Neural cell (in vitro differentiated cells): ENCODE results near the gene FXYD6. TPM values are rescaled to one million over a fixed set of nuclear protein-coding genes. Genes with fewer than 3 reads are reported as not detected.

Experiments
- H2AFZ ChIP-seq: fragments of 200-600, 300-800 bp; sonication (generic), shearing (Covaris generic); 2 replicates; pipeline ENCODE4 v1.6.0; 2014; ENCODE audit warnings: low read depth, mild to moderate bottlenecking, antibody characterized with exemption, low read length, moderate library complexity
- H3F3A ChIP-seq: fragments of 200-600 bp; shearing (Covaris generic); 2 replicates; pipeline ENCODE4 v1.6.1; 2016; ENCODE audit warnings: mild to moderate bottlenecking, moderate library complexity, mixed read lengths, antibody characterized with exemption, low read length; ENCODE audit not compliant: insufficient read depth, poor library complexity, severe bottlenecking
- H3K27ac ChIP-seq: fragments of 200-600, 300-800 bp; sonication (generic), shearing (Covaris generic); 2 replicates; pipeline ENCODE4 v1.5.1; 2014; ENCODE audit warnings: mild to moderate bottlenecking, low read length, moderate library complexity
- H3K27me3 ChIP-seq: fragments of 300-800, 200-600 bp; sonication (generic), shearing (Covaris generic); 2 replicates; pipeline ENCODE4 v1.6.0; 2014; ENCODE audit warnings: mild to moderate bottlenecking, low read depth, low read length, moderate library complexity; ENCODE audit not compliant: insufficient read depth
- H3K36me3 ChIP-seq: fragments of 300-800, 200-600 bp; sonication (generic), shearing (Covaris generic); 2 replicates; pipeline ENCODE4 v1.5.1; 2014; ENCODE audit warnings: mild to moderate bottlenecking, antibody characterized with exemption, low read length, moderate library complexity; ENCODE audit not compliant: insufficient read depth
- H3K4me2 ChIP-seq: fragments of 300-800, 200-600 bp; sonication (generic), shearing (Covaris generic); 2 replicates; pipeline ENCODE4 v1.6.0; 2014; ENCODE audit warnings: mild to moderate bottlenecking, low read length
- H3K4me3 ChIP-seq: fragments of 300-800, 200-600 bp; sonication (generic), shearing (Covaris generic); 2 replicates; pipeline ENCODE4 v1.5.1; 2014; ENCODE audit warnings: mild to moderate bottlenecking, low read length, moderate library complexity
- H3K79me2 ChIP-seq: fragments of 200-600 bp; shearing (Covaris generic); replicated peaks from 2 replicates; pipeline ENCODE4 v1.6.0; 2014; ENCODE audit warnings: mild to moderate bottlenecking, low read length, moderate library complexity; ENCODE audit not compliant: insufficient read depth
- H3K9ac ChIP-seq: fragments of 300-800, 200-600 bp; sonication (generic), shearing (Covaris generic); 2 replicates; pipeline ENCODE4 v1.6.1; 2016; ENCODE audit warnings: mild to moderate bottlenecking, low read length, mixed read lengths
- H3K9me2 ChIP-seq: fragments of 200-600 bp; shearing (Covaris generic); 2 replicates; pipeline ENCODE4 v1.6.1; 2016; ENCODE audit warnings: mild to moderate bottlenecking, low read length, mixed read lengths; ENCODE audit not compliant: insufficient read depth
- H3K9me3 ChIP-seq: fragments of 200-600, 300-800 bp; sonication (generic), shearing (Covaris generic); 2 replicates; pipeline ENCODE4 v1.6.1; 2016; ENCODE audit warnings: mild to moderate bottlenecking, mixed run types, low read length, moderate library complexity, mixed read lengths
- H4K20me1 ChIP-seq: fragments of 200-600 bp; shearing (Covaris generic); 2 replicates; pipeline ENCODE4 v1.6.1; 2016; ENCODE audit warnings: mild to moderate bottlenecking, mixed run types; ENCODE audit not compliant: insufficient read depth
- EP300 ChIP-seq: fragments of 450-650 bp; conservative IDR thresholded peaks from 2 replicates; pipeline ENCODE4 v1.6.1; 2014; ENCODE audit warnings: antibody characterized with exemption, mild to moderate bottlenecking, moderate library complexity; ENCODE audit not compliant: poor library complexity, severe bottlenecking
- EZH2 ChIP-seq: fragments of 200-600, 300-800 bp; shearing (Covaris generic), sonication (generic); IDR thresholded peaks from 2 replicates; pipeline ENCODE4 v1.6.1; 2014; ENCODE audit warnings: antibody characterized with exemption, low read length, borderline replicate concordance, mild to moderate bottlenecking; ENCODE audit not compliant: insufficient read depth, poor library complexity, severe bottlenecking
- MXI1 ChIP-seq: fragments of 450-650 bp; conservative IDR thresholded peaks from 2 replicates; pipeline ENCODE4 v1.6.1; 2014; ENCODE audit warnings: antibody characterized with exemption, mild to moderate bottlenecking; ENCODE audit not compliant: poor library complexity, severe bottlenecking
- POLR2AphosphoS5 ChIP-seq: IDR thresholded peaks from 2 replicates; pipeline ENCODE4 v1.6.1; 2012
- RAD21 ChIP-seq: fragments of 450-650 bp; conservative IDR thresholded peaks from 2 replicates; pipeline ENCODE4 v1.6.1; 2014; ENCODE audit warnings: antibody characterized with exemption, mild to moderate bottlenecking, moderate library complexity
- SMC3 ChIP-seq: fragments of 450-650 bp; conservative IDR thresholded peaks from 2 replicates; pipeline ENCODE4 v1.6.1; 2014; ENCODE audit warnings: antibody characterized with exemption, mild to moderate bottlenecking, moderate library complexity; ENCODE audit not compliant: poor library complexity
- TAF1 ChIP-seq: IDR thresholded peaks from 2 replicates; pipeline ENCODE4 v1.6.1; 2012; ENCODE audit warnings: low read depth
- polyA plus RNA-seq: library from polyadenylated mRNA; depleted of rRNA; stranded (reverse); fragments of >200 nt; gene quantifications from 2 replicates; pipeline ENCODE4 v1.2.3, GENCODE V29; 2014
- TF ChIP-seq, protein P1 (sequence below): IDR thresholded peaks from 2 replicates; pipeline ENCODE4 v1.6.1; 2012; ENCODE audit warnings: borderline replicate concordance
- TF ChIP-seq, protein P2 (sequence below): fragments of 450-650 bp; IDR thresholded peaks from 2 replicates; pipeline ENCODE4 v1.5.1; 2014; ENCODE audit warnings: antibody characterized with exemption, mild to moderate bottlenecking, moderate library complexity; ENCODE audit not compliant: poor library complexity, severe bottlenecking

The FXYD6 gene
- polyA plus RNA-seq, 1 donor from 2014 or later = 218 TPM

DNA sequence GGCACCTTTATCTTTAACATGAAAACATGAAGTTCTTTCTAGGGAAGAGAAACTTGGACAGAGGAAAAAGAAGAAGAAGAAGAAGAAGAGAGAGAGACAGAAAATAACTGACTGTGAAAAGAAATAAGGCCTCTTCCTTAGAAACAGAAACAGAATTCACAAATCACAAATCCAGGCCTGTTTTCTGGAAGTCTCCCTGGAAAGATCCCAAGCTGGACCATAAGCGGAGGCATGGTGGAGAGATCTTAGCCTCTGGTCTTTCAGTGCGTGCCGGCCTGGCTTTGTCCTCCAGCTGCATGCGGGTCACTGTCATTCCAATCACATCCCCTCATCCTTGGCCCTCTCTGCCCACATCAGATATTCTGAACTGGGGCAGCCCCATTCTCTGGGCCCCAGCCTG, 6.9 kb downstream of the FXYD6 start:
- no peak for TF ChIP-seq EP300
- Histone ChIP-seq H3K27ac (no peak overlapping the region), H3K27me3 (no peaks in the 10 kb centered on the region), H3F3A (no peaks in the 10 kb centered on the region), H3K9me3 (no peaks in the 10 kb centered on the region), H2AFZ (no peak overlapping the region), H3K36me3 (no peaks in the 10 kb centered on the region), H3K9me2 (no peaks in the 10 kb centered on the region), H3K9ac (no peak overlapping the region), H3K4me3 (peak overlapping the region; percentile 43), H4K20me1 (peaks cover 18% of the 10 kb centered on the region), H3K4me2 (no peak overlapping the region), H3K79me2 (peaks cover 100% of the 10 kb centered on the region)

DNA sequence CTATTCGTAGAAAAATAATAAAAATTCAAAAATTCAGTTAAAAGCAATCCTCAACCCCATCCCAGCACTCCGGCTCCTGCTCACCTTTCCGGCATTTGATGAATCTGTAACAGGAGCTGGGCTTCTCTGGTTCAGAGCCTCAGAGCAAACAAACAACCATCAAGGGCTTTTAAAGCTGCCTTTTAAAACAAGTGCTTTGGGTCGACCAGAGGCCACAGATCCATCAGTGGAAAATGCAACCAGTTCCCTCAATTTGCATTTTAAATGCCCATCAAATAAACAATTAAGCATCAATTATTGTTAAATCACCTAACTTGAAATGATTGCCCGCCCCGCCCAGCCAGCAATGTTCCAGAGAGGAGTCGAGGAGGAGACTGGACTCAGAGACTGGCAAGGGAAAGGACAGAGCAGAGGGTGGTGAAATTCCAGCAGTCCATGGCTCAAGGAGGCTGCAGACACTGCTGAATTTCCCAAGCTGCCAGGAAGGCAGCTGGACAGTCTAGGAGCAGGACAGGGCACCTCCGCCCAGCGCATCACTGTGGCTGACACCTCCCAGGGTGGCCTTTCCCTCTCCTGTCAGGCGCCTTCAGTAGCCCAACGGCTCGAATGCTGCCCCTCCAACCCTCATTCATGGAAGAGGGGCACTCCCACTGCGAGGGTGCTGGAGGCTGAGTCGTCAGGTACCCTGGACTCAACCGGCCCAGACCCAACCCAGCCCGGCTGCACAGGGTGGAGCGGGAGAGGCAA, 7.5 kb downstream of the FXYD6 start:
- TF ChIP-seq EZH2 = no peak
- TF ChIP-seq, protein P1, sequence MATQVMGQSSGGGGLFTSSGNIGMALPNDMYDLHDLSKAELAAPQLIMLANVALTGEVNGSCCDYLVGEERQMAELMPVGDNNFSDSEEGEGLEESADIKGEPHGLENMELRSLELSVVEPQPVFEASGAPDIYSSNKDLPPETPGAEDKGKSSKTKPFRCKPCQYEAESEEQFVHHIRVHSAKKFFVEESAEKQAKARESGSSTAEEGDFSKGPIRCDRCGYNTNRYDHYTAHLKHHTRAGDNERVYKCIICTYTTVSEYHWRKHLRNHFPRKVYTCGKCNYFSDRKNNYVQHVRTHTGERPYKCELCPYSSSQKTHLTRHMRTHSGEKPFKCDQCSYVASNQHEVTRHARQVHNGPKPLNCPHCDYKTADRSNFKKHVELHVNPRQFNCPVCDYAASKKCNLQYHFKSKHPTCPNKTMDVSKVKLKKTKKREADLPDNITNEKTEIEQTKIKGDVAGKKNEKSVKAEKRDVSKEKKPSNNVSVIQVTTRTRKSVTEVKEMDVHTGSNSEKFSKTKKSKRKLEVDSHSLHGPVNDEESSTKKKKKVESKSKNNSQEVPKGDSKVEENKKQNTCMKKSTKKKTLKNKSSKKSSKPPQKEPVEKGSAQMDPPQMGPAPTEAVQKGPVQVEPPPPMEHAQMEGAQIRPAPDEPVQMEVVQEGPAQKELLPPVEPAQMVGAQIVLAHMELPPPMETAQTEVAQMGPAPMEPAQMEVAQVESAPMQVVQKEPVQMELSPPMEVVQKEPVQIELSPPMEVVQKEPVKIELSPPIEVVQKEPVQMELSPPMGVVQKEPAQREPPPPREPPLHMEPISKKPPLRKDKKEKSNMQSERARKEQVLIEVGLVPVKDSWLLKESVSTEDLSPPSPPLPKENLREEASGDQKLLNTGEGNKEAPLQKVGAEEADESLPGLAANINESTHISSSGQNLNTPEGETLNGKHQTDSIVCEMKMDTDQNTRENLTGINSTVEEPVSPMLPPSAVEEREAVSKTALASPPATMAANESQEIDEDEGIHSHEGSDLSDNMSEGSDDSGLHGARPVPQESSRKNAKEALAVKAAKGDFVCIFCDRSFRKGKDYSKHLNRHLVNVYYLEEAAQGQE = no peak
- TF ChIP-seq, protein P2, sequence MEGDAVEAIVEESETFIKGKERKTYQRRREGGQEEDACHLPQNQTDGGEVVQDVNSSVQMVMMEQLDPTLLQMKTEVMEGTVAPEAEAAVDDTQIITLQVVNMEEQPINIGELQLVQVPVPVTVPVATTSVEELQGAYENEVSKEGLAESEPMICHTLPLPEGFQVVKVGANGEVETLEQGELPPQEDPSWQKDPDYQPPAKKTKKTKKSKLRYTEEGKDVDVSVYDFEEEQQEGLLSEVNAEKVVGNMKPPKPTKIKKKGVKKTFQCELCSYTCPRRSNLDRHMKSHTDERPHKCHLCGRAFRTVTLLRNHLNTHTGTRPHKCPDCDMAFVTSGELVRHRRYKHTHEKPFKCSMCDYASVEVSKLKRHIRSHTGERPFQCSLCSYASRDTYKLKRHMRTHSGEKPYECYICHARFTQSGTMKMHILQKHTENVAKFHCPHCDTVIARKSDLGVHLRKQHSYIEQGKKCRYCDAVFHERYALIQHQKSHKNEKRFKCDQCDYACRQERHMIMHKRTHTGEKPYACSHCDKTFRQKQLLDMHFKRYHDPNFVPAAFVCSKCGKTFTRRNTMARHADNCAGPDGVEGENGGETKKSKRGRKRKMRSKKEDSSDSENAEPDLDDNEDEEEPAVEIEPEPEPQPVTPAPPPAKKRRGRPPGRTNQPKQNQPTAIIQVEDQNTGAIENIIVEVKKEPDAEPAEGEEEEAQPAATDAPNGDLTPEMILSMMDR = no peak
- peak overlapping the region; percentile 34 for H3K4me3 ChIP-seq
- no peak overlapping the region for H3K27ac ChIP-seq
- no peaks in the 10 kb centered on the region for H3K9me3 ChIP-seq
- peaks cover 18% of the 10 kb centered on the region for H4K20me1 ChIP-seq
- no peaks in the 10 kb centered on the region for H3K36me3 ChIP-seq
- no peaks in the 10 kb centered on the region for H3K9me2 ChIP-seq
- H2AFZ ChIP-seq = no peak overlapping the region
- H3K4me2 ChIP-seq = no peak overlapping the region
- H3K9ac ChIP-seq = no peak overlapping the region
- no peaks in the 10 kb centered on the region for H3F3A ChIP-seq
- no peaks in the 10 kb centered on the region for H3K27me3 ChIP-seq
- H3K79me2 ChIP-seq = peaks cover 100% of the 10 kb centered on the region

DNA sequence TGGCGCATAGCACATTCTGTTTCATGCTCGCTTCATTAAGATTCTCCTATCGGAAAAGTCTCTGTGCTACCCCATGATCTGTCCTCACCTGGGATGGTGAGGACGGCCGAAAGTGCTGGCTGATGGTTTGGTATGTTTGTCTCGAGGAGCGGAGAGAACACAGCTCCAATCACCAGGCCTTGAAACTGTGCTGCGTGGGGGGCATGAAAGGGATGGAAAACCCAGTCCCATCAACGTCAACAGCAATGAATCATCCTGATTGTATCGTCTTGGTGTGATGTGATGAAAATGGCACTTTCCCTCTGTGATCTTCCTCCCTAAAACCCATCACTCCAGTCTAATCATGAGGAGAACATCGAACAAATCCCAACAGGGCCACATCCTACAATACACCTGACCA, 8.4 kb downstream of the FXYD6 start:
- no peak overlapping the region for H3K4me3 ChIP-seq
- no peak overlapping the region for H3K4me2 ChIP-seq
- no peaks in the 10 kb centered on the region for H3K9me3 ChIP-seq
- H3K36me3 ChIP-seq = no peaks in the 10 kb centered on the region
- H3K27ac ChIP-seq = no peak overlapping the region
- no peaks in the 10 kb centered on the region for H3F3A ChIP-seq
- H4K20me1 ChIP-seq = peaks cover 18% of the 10 kb centered on the region
- no peak overlapping the region for H3K9ac ChIP-seq
- no peak overlapping the region for H2AFZ ChIP-seq
- no peaks in the 10 kb centered on the region for H3K27me3 ChIP-seq
- H3K79me2 ChIP-seq = peaks cover 100% of the 10 kb centered on the region
- no peaks in the 10 kb centered on the region for H3K9me2 ChIP-seq
- TF ChIP-seq POLR2AphosphoS5 = no peak
- TF ChIP-seq, protein P1 = no peak
- TF ChIP-seq TAF1 = no peak
- TF ChIP-seq SMC3 = no peak
- TF ChIP-seq, protein P2 = no peak
- no peak for TF ChIP-seq EP300
- no peak for TF ChIP-seq MXI1
- TF ChIP-seq RAD21 = no peak
- TF ChIP-seq EZH2 = no peak
